HEK293T (cell line): ENCODE results near the gene KIF26B.

ENCODE experiments used
- CTCF ChIA-PET: fragments of 350-600 bp; formaldehyde crosslinking; extraction: SDS; loops from one replicate; lab custom pipeline; 2021; ENCODE audit warnings: antibody characterized with exemption, inconsistent platforms; lab: Yijun Ruan, JAX
- POLR2A ChIA-PET: fragments of 350-600 bp; formaldehyde crosslinking; extraction: SDS; loops from one replicate; lab custom pipeline; 2020; ENCODE audit warnings: antibody characterized with exemption, inconsistent platforms; lab: Yijun Ruan, JAX
- DNase-seq: peaks from one replicate; pipeline ENCODE4 v3.0.0; 2012; ENCODE audit warnings: mixed read lengths; ENCODE audit errors: extremely low spot score
- ARNT ChIP-seq: fragments of 450-650 bp; IDR thresholded peaks from 2 replicates; pipeline ENCODE4 v1.6.1; 2017; ENCODE audit warnings: mild to moderate bottlenecking
- BHLHE40 ChIP-seq: fragments of 450-650 bp; IDR thresholded peaks from 2 replicates; pipeline ENCODE4 v1.6.1; 2016; ENCODE audit warnings: mild to moderate bottlenecking, moderate library complexity, borderline replicate concordance
- CTBP1 ChIP-seq: fragments of 450-650 bp; IDR thresholded peaks from 2 replicates; pipeline ENCODE4 v1.6.1; 2016; ENCODE audit warnings: borderline replicate concordance
- ELF4 ChIP-seq: fragments of 450-650 bp; IDR thresholded peaks from 2 replicates; pipeline ENCODE4 v1.6.1; 2017; ENCODE audit warnings: antibody characterized with exemption
- FOXA1 ChIP-seq: fragments of 450-650 bp; IDR thresholded peaks from 2 replicates; pipeline ENCODE4 v1.6.1; 2016; ENCODE audit warnings: mild to moderate bottlenecking
- FOXK2 ChIP-seq: fragments of 450-650 bp; IDR thresholded peaks from 2 replicates; pipeline ENCODE4 v1.6.1; 2016; ENCODE audit warnings: mild to moderate bottlenecking
- FOXM1 ChIP-seq: fragments of 450-650 bp; IDR thresholded peaks from 2 replicates; pipeline ENCODE4 v1.6.1; 2017; ENCODE audit warnings: mild to moderate bottlenecking, borderline replicate concordance
- HDGF ChIP-seq: fragments of 450-650 bp; IDR thresholded peaks from 2 replicates; pipeline ENCODE4 v1.6.1; 2017; ENCODE audit warnings: antibody characterized with exemption, borderline replicate concordance
- L3MBTL2 ChIP-seq: fragments of 450-650 bp; conservative IDR thresholded peaks from 2 replicates; pipeline ENCODE4 v1.6.1; 2016; ENCODE audit warnings: mild to moderate bottlenecking
- LEF1 ChIP-seq: fragments of 450-650 bp; IDR thresholded peaks from 2 replicates; pipeline ENCODE4 v1.6.1; 2017; ENCODE audit warnings: mild to moderate bottlenecking, borderline replicate concordance
- NFRKB ChIP-seq: fragments of 450-650 bp; IDR thresholded peaks from 2 replicates; pipeline ENCODE4 v1.6.1; 2016; ENCODE audit warnings: mild to moderate bottlenecking, moderate library complexity
- PKNOX1 ChIP-seq: fragments of 450-650 bp; IDR thresholded peaks from 2 replicates; pipeline ENCODE4 v1.6.1; 2016
- SP1 ChIP-seq: fragments of 450-650 bp; IDR thresholded peaks from 2 replicates; pipeline ENCODE4 v1.6.1; 2017
- SUZ12 ChIP-seq: fragments of 450-650 bp; IDR thresholded peaks from 2 replicates; pipeline ENCODE4 v1.6.1; 2016; ENCODE audit warnings: mild to moderate bottlenecking
- TARDBP ChIP-seq: fragments of 450-650 bp; IDR thresholded peaks from 2 replicates; pipeline ENCODE4 v1.6.1; 2016
- ZNF384 ChIP-seq: fragments of 450-650 bp; IDR thresholded peaks from 2 replicates; pipeline ENCODE4 v1.6.1; 2016

The KIF26B gene

GRCh38 chr1:245382981-245383380 is 228.2 kb downstream of the KIF26B start:
- ChIA-PET POLR2A (no interaction called here), CTCF (no interaction called here)
- DNase-seq: no peak
- TF ChIP-seq NFRKB: no peak
- no peak for TF ChIP-seq ARNT
- TF ChIP-seq HDGF: no peak
- TF ChIP-seq SUZ12: no peak
- no peak for TF ChIP-seq CTBP1
- TF ChIP-seq FOXK2: no peak
- TF ChIP-seq BHLHE40: no peak
- no peak for TF ChIP-seq SP1

DNA sequence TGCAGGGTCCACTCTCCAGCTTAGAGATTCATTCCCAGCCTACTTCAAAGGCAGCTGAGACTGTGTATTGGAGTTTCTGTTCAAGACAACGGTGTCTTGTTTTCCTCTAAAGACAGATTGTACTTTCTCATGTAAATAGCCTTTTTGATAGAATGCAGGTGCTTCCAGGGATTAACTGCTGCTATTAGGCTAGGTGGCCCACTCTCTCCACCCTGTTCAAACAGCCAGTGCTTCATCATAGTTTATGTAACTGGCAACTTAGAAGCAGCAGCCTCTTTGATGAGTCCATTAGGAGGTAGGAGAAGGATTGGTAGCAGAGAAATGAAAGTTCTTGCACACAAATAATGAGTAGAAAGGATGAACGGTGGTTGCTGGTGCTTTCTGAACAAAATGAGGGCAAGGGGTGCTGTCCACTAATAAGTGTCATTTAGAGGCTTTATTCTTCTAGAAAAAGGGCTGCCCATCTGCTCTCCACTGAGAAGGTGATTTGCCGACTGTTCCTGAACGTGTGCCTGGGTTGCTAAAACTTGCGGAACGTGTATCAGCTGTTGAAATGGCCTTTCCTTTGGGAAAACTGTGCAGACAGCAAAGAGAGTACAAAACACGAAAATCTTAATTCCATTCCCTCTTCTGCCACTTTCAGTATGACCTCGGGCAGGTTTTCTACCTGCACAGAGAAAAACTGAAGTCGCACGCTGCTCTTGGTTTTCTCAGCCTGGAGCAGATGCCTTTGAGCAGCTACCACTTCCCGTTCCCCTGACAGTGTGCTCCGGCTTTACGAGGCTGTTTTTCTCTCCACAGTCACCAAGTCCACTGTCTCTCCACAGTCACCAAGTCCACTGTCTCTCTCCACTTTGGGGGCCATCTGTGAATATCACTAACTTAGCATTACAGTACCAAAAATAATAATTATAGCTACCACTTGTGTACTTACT is 228.9 kb downstream of the KIF26B start:
- no peak for DNase-seq
- POLR2A ChIA-PET: no interaction called here
- no peak for TF ChIP-seq PKNOX1
- CTCF ChIA-PET: interaction anchor here (0.6 kb wide), 2 partner anchors 19 to 230 kb away, joined by 3 read pairs; no protein-coding TSS in a partner anchor

GRCh38 chr1:245386297-245386971 is 231.6 kb downstream of the KIF26B start:
- no peak for DNase-seq
- ChIA-PET CTCF (interaction anchor here (0.7 kb wide), 1 partner anchor 1065 kb away, joined by 3 read pairs; no protein-coding TSS in a partner anchor), POLR2A (no interaction called here)
- TF ChIP-seq FOXA1: no peak
- TF ChIP-seq ARNT: no peak
- no peak for TF ChIP-seq HDGF
- no peak for TF ChIP-seq L3MBTL2
- no peak for TF ChIP-seq SUZ12
- TF ChIP-seq PKNOX1: no peak
- no peak for TF ChIP-seq FOXK2

GRCh38 chr1:245388687-245389086 is 233.9 kb downstream of the KIF26B start:
- no peak for DNase-seq
- CTCF ChIA-PET: no interaction called here
- POLR2A ChIA-PET: no interaction called here
- TF ChIP-seq L3MBTL2 (no peak), ELF4 (no peak), SP1 (no peak), HDGF (no peak), SUZ12 (no peak), ZNF384 (no peak), FOXK2 (no peak), PKNOX1 (no peak), TARDBP (no peak), NFRKB (no peak), FOXM1 (no peak), LEF1 (no peak), CTBP1 (no peak), ARNT (no peak), FOXA1 (no peak), BHLHE40 (no peak)

DNA sequence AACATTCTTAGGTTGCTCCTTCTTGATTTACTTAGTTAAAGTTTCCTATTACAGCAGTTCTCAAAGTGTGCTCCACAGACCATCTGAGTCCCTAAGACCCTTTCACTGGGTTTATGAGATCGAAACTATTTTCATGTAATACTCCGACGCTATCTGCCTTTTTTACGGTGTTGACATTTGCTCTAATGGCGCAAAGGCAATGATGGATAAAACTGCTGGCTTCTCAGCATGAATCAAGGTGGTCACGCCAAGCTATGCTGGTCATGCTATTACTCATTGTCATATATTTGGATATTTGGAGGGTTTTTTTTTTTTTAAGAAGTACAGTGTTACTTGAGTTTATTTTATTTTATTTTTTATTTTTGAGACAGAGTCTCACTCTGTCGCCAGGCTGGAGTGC is 235.1 kb downstream of the KIF26B start:
- ChIA-PET POLR2A (no interaction called here), CTCF (no interaction called here)
- peak; percentile 15 for DNase-seq
- TF ChIP-seq ZNF384 (peak; percentile 55; the same call in 1 of the 2 replicates), SP1 (no peak), ELF4 (no peak), FOXK2 (no peak), PKNOX1 (peak; percentile 40; the same call in 1 of the 2 replicates), ARNT (peak; percentile 87), FOXA1 (0 out of 2 replicates have a peak, but pooled peaks have one; percentile 42), TARDBP (no peak), CTBP1 (peak; percentile 50; the same call in 1 of the 2 replicates)
